GM12801 (cell line): ENCODE results near the gene ATP2C2.

Source experiments
- TF ChIP-seq, protein P1 (sequence below): IDR thresholded peaks from one replicate; pipeline ENCODE4 v1.5.1; 2011; ENCODE audit warnings: control low read depth; ENCODE audit not compliant: insufficient read length; ENCODE audit errors: extremely low read depth

Gene ATP2C2

DNA sequence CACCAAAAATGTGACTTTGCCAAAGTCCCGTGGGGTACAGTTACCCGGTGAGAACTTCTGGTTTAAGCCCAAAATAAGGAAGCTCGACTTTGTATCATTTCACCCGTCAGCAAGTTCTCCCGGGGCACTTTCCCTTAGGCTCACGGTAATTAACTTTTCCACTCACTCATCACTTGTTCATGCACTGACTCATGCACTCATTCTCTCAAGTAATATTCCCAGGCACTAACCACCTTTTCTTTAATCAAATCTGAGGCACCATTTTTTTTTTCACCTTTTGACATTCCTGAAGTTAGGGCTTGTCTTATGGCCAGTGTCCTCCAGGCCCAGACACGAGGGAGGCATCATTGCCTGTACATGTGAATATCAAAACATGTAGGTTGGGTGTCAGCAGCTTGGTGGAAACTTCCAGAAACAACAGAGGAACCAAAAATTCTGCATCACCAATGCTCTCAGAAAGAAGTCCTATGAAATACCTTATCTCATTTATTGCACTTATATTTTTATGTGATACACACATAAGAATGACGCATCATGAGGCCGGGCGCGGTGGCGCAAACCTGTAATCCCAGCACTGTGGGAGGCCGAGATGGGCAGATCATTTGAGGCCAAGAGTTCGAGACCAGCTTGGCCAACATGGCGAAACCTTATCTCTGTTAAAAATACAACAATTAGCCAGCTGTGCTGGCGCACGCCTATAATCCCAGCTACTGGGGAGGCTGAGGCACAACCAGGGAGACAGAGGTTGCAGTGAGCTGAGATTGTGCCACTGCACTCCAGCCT lies 36.1 kb upstream of the ATP2C2 start:
- TF ChIP-seq, protein P1, sequence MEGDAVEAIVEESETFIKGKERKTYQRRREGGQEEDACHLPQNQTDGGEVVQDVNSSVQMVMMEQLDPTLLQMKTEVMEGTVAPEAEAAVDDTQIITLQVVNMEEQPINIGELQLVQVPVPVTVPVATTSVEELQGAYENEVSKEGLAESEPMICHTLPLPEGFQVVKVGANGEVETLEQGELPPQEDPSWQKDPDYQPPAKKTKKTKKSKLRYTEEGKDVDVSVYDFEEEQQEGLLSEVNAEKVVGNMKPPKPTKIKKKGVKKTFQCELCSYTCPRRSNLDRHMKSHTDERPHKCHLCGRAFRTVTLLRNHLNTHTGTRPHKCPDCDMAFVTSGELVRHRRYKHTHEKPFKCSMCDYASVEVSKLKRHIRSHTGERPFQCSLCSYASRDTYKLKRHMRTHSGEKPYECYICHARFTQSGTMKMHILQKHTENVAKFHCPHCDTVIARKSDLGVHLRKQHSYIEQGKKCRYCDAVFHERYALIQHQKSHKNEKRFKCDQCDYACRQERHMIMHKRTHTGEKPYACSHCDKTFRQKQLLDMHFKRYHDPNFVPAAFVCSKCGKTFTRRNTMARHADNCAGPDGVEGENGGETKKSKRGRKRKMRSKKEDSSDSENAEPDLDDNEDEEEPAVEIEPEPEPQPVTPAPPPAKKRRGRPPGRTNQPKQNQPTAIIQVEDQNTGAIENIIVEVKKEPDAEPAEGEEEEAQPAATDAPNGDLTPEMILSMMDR: no peak

DNA sequence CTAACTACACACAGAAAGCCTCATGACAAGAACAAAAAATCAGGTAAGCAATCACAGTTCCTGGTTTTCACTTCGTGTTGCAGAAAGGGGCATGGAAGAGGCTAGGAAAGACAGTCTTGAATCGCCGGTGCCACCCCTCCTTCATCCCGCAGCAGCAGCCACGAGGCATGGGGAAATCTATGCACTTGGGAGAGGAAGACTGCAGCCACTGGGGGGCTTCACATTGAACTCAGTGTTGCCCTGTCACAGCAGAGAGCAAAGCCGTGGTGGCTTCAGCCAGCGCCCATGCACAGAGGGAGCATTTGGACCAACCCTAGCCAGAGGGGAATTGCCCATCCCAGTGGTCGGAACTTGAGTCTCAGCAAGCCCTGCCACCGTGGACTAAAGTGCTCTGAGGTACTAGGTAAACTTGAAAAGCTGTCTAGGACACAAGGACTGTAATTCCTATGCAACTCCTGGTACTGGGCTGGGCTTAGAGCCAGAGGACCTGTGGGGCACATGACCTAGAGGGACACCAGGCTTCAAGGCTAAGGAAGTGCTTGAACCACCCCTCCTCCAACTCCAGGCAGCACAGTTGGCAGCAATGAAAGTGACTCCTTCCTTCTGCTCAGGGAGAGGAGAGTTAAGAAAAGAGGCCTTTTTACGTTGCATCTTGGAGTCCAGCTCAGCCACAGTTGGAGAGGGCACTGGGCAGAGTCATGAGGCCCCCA lies 35.2 kb upstream of the ATP2C2 start:
- TF ChIP-seq, protein P1: no peak

DNA sequence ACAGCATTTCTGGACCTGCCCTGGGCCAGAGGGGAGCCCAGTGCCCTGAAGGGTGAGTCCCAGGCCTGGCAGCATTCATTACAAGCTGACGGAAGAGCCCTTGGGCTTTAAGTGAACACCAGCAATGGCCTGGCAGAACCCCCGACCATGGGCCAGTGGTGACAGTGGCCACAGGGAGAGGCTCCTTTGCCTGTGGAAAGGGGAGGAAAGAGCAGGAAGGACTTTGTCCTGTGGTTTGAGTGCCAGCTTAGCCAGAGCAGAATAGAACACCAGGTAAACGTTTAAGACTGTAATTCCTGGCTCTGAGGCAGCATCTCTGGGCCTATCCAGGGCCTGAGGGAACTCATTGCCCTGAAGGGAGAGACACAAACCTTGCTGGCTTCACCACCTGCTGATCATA lies 34.3 kb upstream of the ATP2C2 start:
- TF ChIP-seq, protein P1: no peak

DNA sequence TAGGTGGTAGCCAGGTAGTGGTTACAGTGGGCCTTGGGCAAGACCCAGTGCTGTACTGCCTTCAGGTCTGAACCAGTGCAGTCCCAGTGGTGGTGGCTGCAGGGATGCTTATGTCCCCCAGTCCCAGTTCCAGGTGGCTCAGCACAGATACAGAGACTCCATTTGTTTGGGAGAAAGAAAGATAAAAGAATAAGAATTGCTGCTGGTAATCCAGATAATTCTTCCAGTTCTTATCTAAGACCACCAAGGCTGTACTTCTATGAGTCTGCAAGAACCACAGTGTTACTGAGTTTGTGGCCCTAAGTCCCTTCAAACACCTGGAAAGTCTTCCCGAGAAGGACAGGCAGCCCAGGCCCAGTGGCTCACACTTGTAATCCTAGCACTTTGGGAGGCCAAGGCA lies 33.9 kb upstream of the ATP2C2 start:
- TF ChIP-seq, protein P1: no peak

DNA sequence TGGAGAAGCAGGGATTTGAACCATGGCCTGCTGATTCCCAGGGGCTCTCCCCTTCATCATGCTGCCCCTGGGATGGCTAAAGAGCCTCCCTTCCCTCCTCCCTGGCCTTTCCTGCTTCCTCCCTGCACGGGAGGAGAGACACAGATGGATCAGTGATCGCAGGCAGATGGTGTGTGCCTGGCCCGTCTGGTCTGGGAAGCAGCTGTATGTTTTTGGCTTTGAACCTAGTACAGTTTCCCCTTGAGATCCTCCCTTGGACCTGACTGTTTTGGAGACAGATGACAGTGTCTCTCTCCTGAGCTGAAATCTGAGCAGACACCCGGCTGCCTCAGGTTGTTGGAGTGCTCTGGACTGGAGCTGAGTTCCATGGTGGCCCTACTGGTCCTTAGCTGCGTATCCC lies 29.0 kb upstream of the ATP2C2 start:
- TF ChIP-seq, protein P1: no peak

DNA sequence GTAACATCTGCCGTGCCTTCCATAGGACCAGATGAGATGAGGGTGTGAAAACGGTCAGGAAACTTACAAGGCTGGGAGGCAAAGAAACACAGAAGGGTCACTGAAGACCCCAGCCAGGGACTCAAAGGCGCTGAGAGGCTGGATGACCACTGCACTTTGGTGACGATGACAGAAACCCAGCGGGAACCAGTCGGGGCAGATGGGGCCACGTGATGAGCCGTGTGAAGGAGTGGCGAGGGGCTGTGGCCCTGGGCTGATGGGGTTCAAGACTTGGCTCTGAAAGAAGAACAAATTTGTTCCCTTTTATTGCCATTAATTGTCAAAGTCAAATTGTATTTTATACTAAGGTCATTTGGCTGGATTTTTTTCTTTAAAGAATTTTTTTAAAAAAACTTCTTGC lies 28.6 kb upstream of the ATP2C2 start:
- TF ChIP-seq, protein P1: no peak

DNA sequence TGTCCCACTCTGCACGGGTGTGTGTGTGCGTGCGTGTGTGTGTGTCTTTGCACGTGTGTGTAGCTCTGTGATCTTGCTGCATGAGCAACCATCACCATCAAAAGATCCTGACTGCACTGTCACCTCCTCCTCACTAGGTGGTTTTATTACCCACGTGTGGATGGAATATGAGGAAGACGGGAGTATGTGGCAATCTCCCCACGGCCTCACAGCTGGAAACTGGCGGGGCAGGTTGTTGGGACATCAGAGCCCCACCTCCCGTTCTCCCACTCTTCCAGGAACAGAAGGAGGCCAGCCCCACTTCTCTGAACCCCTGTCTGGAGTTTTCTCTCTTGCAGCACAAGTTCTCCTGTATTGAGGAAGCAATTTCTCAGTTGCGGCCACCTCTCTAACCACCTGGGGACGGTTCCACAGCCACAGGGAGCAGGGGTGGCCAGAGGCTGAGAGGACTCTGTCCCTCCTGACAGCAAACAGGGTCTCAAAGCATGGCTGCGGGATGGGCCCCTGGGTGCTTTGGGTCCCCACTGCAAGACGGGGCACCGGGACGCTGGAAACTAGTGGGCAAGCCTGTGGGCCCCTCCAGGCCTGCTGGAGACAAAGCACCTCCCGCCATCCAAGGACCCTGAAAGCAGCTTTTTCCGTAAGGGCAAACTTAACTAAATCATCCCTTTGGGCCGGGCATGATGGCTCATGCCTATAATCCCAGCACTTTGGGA lies 27.9 kb upstream of the ATP2C2 start:
- TF ChIP-seq, protein P1: no peak
